B cell (primary cell): ENCODE measurements around the gene KRTAP9-1. TPM values are rescaled to one million over a fixed set of nuclear protein-coding genes. Genes with fewer than 3 reads are reported as not detected.

Experiments
- ATAC-seq: fragments of 200-7000 bp; cut with Tn5 transposase; one replicate; pipeline ENCODE4 v1.10.0; 2021; ENCODE audit warnings: low read depth, mild to moderate bottlenecking, moderate number of reproducible peaks, moderate library complexity
- CTCF ChIA-PET: fragments of 350-600 bp; sonication (Branson Sonifier 250); formaldehyde crosslinking; loops from one replicate; lab custom pipeline; 2021; ENCODE audit warnings: antibody characterized with exemption, inconsistent platforms; lab: Charles Lee
- POLR2A ChIA-PET: fragments of 350-600 bp; sonication (Branson Sonifier 250); formaldehyde crosslinking; loops from one replicate; lab custom pipeline; 2021; ENCODE audit warnings: antibody characterized with exemption; lab: Charles Lee
- DNase-seq: peaks from one replicate; pipeline ENCODE4 v3.0.0; 2013
- H2AFZ ChIP-seq: 2 replicates; pipeline ENCODE4 v1.6.1; 2012; ENCODE audit warnings: mild to moderate bottlenecking, low read depth, low read length; ENCODE audit not compliant: insufficient read depth, poor library complexity, severe bottlenecking
- H3K27ac ChIP-seq, 2 donors: 1 replicate in 1 of 2; 2 replicates in 1 of 2; pipeline ENCODE4 v1.5.1; 2012 to 2013; ENCODE audit warnings: low read length in 2 of 2, mild to moderate bottlenecking in 2 of 2, moderate library complexity in 1 of 2
- H3K27me3 ChIP-seq, 4 experiments: fragments of 200-600 bp in 1 of 4; sonication (generic) in 1 of 4; replicated peaks in 1 of 4; 1 replicate in 2 of 4; 2 replicates in 2 of 4; pipeline versions ENCODE4 v1.6.1 to v1.7.0; 2013 to 2016; ENCODE audit warnings: low read length in 3 of 4, mild to moderate bottlenecking in 2 of 4, mixed read lengths in 1 of 4, moderate library complexity in 1 of 4; ENCODE audit not compliant: insufficient read depth in 4 of 4, control insufficient read depth in 3 of 4; ENCODE audit errors: control extremely low read depth in 1 of 4
- H3K36me3 ChIP-seq, 2 experiments: replicated peaks in 1 of 2; 1 replicate in 1 of 2; 2 replicates in 1 of 2; pipeline versions ENCODE4 v1.6.1 to v1.7.1; 2013; ENCODE audit warnings: low read length in 1 of 2; ENCODE audit not compliant: insufficient read depth in 2 of 2, control insufficient read depth in 1 of 2; ENCODE audit errors: control extremely low read depth in 1 of 2, extremely low read depth in 1 of 2
- H3K4me1 ChIP-seq, 2 donors: fragments of 200-600 bp in 1 of 2; sonication (generic) in 1 of 2; 1 replicate in 1 of 2; 2 replicates in 1 of 2; pipeline versions ENCODE4 v1.5.1 to v1.6.1; 2013 to 2017; ENCODE audit warnings: low read length in 2 of 2; ENCODE audit not compliant: control insufficient read depth in 2 of 2, insufficient read depth in 2 of 2
- H3K4me2 ChIP-seq: replicated peaks from 2 replicates; pipeline ENCODE3; 2012; ENCODE audit warnings: mild to moderate bottlenecking, low read depth, low read length; ENCODE audit not compliant: poor library complexity, severe bottlenecking
- H3K4me3 ChIP-seq, 5 experiments: fragments of 200-600 bp in 1 of 5; sonication (generic) in 1 of 5; 1 replicate in 3 of 5; 2 replicates in 2 of 5; pipeline versions ENCODE4 v1.5.1 to v1.7.0; 2011 to 2016; ENCODE audit warnings: low read length in 4 of 5, mild to moderate bottlenecking in 4 of 5, low read depth in 2 of 5, control low read depth in 1 of 5, moderate library complexity in 1 of 5; ENCODE audit not compliant: insufficient read depth in 1 of 5; ENCODE audit errors: control extremely low read depth in 1 of 5, extremely low read depth in 1 of 5
- H3K79me2 ChIP-seq: fragments of 200-600 bp; sonication (generic); one replicate; pipeline ENCODE4 v1.6.0; 2016; ENCODE audit warnings: low read length; ENCODE audit not compliant: control insufficient read depth, insufficient read depth
- H3K9ac ChIP-seq: fragments of 200-600 bp; sonication (generic); 2 replicates; pipeline ENCODE4 v1.6.1; 2017; ENCODE audit warnings: mild to moderate bottlenecking, low read length, moderate library complexity
- H3K9me3 ChIP-seq, 3 donors: one replicate each; pipeline versions ENCODE4 v1.6.1 to v1.7.1; 2013; ENCODE audit warnings: low read length in 2 of 3; ENCODE audit not compliant: control insufficient read depth in 2 of 3, insufficient read depth in 1 of 3; ENCODE audit errors: control extremely low read depth in 1 of 3
- H4K20me1 ChIP-seq: 2 replicates; pipeline ENCODE4 v1.6.0; 2012; ENCODE audit warnings: mild to moderate bottlenecking, low read length; ENCODE audit not compliant: insufficient read depth, control insufficient read depth, poor library complexity, severe bottlenecking
- H3K27ac Mint-ChIP-seq: one replicate; pipeline ENCODE4 v1.8.0; 2021; ENCODE audit warnings: mixed read lengths
- H3K27me3 Mint-ChIP-seq: one replicate; pipeline ENCODE4 v1.8.0; 2021; ENCODE audit warnings: mixed read lengths
- H3K4me1 Mint-ChIP-seq: one replicate; pipeline ENCODE4 v1.8.0; 2021; ENCODE audit warnings: mixed read lengths
- H3K4me3 Mint-ChIP-seq: one replicate; pipeline ENCODE4 v1.8.0; 2021; ENCODE audit warnings: mixed read lengths
- H3K9me3 Mint-ChIP-seq: one replicate; pipeline ENCODE4 v1.8.0; 2022; ENCODE audit warnings: mixed read lengths; ENCODE audit not compliant: insufficient read depth
- EZH2 ChIP-seq: IDR thresholded peaks from 2 replicates; pipeline ENCODE4 v1.6.1; 2012; ENCODE audit warnings: borderline replicate concordance, low read depth, mild to moderate bottlenecking, moderate library complexity, low read length; ENCODE audit not compliant: insufficient read depth, poor library complexity, severe bottlenecking
- WGBS: methylation state at CpG from one replicate; pipeline ENCODE4 v1.1.5; 2013; ENCODE audit warnings: missing lambda C conversion rate; ENCODE audit not compliant: insufficient coverage; 5-methylcytosine and 5-hydroxymethylcytosine counted together
- intact Hi-C: fragments of 100-400 bp; cut with micrococcal nuclease; formaldehyde crosslinking; loops from one replicate; pipeline ENCODE4 v1.10.0; 2022
- polyA plus RNA-seq: library from polyadenylated mRNA; depleted of rRNA; stranded (reverse); fragments of >200 nt; gene quantifications from 2 replicates; pipeline ENCODE4 v1.2.3, GENCODE V29; 2012
- total RNA-seq, 2 donors: library from RNA; stranded (reverse); fragments of 120-200 nt in 1 of 2; gene quantifications; 1 replicate in 1 of 2; 2 replicates in 1 of 2; pipeline versions ENCODE4 v1.2.3 to v1.2.4, GENCODE V29; 2013 to 2022
- TF ChIP-seq, protein P1 (sequence below): fragments of 200-600 bp; IDR thresholded peaks from one replicate; pipeline ENCODE4 v1.8.0; 2022; ENCODE audit warnings: antibody characterized with exemption, mild to moderate bottlenecking

Gene KRTAP9-1
- total and polyA plus RNA-seq, 2 donors (not counting 1 experiment from before 2014, with no cell fraction given), result not detected

DNA sequence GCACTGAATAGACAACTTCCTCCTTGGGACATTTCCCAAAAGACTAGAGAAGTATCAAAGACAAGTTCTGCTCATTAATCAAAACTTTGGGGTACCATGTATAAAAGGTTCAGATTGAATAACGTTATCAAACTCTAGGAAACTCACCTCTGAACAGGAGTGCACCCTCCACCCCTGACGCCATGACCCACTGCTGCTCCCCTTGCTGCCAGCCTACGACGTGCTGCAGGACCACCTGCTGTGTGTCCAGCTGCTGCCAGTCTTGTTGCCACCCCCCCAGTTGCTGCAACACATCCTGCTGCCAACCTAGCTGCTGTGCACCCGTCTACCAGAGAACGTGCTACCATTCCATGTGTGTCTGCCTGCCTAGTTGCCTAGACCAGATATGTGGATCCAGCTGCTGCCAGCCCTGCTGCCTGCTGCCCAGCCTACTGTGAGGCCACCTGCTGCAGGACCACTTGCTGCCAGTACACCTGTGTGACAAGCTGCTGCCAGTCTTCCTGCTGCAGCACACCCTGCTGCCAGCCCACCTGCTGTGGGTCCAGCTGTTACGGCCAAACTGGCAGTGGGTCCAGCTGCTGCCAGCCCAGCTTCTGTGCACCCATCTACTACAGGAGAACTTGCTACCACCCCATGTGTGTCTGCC lies 23.0 kb downstream of the KRTAP9-1 start:
- peak overlapping the region; percentile 34 for H3K27ac Mint-ChIP-seq
- CTCF ChIA-PET, result interaction anchor here (1.3 kb wide), 1 partner anchor 110 kb away, joined by 4 read pairs; no protein-coding TSS in a partner anchor
- Histone ChIP-seq H3K9me3 (peaks cover 0 to 1% (median 0%) of the 10 kb centered on the region in 3 donors), H4K20me1 (no peaks in the 10 kb centered on the region), H2AFZ (no peak overlapping the region), H3K4me2 (no peak overlapping the region), H3K36me3 (no peaks in the 10 kb centered on the region), H3K4me1 (peaks cover 0 to 4% of the 10 kb centered on the region in 2 donors), H3K4me3 (no peak overlapping the region), H3K27ac (no peak overlapping the region), H3K9ac (no peak overlapping the region), H3K27me3 (peaks cover 0 to 14% (median 0%) of the 10 kb centered on the region in 4 experiments), H3K79me2 (no peaks in the 10 kb centered on the region)
- H3K9me3 Mint-ChIP-seq, result no peaks in the 10 kb centered on the region
- TF ChIP-seq, protein P1, sequence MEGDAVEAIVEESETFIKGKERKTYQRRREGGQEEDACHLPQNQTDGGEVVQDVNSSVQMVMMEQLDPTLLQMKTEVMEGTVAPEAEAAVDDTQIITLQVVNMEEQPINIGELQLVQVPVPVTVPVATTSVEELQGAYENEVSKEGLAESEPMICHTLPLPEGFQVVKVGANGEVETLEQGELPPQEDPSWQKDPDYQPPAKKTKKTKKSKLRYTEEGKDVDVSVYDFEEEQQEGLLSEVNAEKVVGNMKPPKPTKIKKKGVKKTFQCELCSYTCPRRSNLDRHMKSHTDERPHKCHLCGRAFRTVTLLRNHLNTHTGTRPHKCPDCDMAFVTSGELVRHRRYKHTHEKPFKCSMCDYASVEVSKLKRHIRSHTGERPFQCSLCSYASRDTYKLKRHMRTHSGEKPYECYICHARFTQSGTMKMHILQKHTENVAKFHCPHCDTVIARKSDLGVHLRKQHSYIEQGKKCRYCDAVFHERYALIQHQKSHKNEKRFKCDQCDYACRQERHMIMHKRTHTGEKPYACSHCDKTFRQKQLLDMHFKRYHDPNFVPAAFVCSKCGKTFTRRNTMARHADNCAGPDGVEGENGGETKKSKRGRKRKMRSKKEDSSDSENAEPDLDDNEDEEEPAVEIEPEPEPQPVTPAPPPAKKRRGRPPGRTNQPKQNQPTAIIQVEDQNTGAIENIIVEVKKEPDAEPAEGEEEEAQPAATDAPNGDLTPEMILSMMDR, result no peak
- no peak for TF ChIP-seq EZH2
- POLR2A ChIA-PET, result no interaction called here
- no peak overlapping the region for H3K4me3 Mint-ChIP-seq
- DNase-seq (no peak), ATAC-seq (no peak)
- intact Hi-C loops, result no loop called here
- peaks cover 59% of the 10 kb centered on the region for H3K27me3 Mint-ChIP-seq
- H3K4me1 Mint-ChIP-seq, result peaks cover 4% of the 10 kb centered on the region
- 95% methylated on average over 6 of the region's 7 CpGs for WGBS

DNA sequence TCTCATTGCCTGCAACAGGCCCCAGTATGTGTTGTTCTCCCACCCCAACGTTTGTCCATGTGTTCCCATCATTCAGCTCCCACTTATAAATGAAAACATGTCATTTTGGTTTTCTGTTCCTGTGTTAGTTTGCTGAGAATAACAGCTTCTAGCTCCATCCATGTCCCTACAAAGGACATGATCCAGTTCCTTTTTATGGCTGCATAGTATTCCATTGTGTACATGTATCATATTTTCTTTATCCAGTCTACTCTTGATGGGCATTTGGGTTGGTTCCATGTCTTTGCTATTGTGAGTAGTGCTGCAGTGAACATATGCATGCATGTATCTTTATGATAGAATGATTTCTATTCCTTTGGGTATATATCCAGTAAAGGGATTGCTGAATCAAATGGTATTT lies 26.0 kb downstream of the KRTAP9-1 start:
- ChIA-PET POLR2A (no interaction called here), CTCF (no interaction called here)
- Mint-ChIP-seq H3K4me1 (peaks cover 4% of the 10 kb centered on the region), H3K27ac (no peak overlapping the region), H3K4me3 (no peak overlapping the region), H3K27me3 (peaks cover 49% of the 10 kb centered on the region), H3K9me3 (no peaks in the 10 kb centered on the region)
- H3K9me3 ChIP-seq, result peaks cover 0 to 4% (median 1%) of the 10 kb centered on the region in 3 donors
- intact Hi-C loops, result no loop called here
- H3K79me2 ChIP-seq, result no peaks in the 10 kb centered on the region
- H3K27ac ChIP-seq, result no peak overlapping the region
- no peaks in the 10 kb centered on the region for H3K36me3 ChIP-seq
- 100% methylated on average over 1 of the region's 1 CpG for WGBS
- ATAC-seq (no peak), DNase-seq (no peak)
- no peak overlapping the region for H2AFZ ChIP-seq
- no peaks in the 10 kb centered on the region for H4K20me1 ChIP-seq
- H3K4me1 ChIP-seq, result peaks cover 0 to 4% of the 10 kb centered on the region in 2 donors
- no peak overlapping the region for H3K9ac ChIP-seq
- TF ChIP-seq, protein P1, result no peak
- no peak for TF ChIP-seq EZH2
- H3K4me2 ChIP-seq, result no peak overlapping the region
- H3K4me3 ChIP-seq, result no peak overlapping the region
- H3K27me3 ChIP-seq, result peaks cover 0 to 8% (median 0%) of the 10 kb centered on the region in 4 experiments
